Measurements from ENCODE around the gene AK1. TPM values are rescaled to one million over a fixed set of nuclear protein-coding genes. Genes with fewer than 3 reads are reported as not detected.

The AK1 gene
- polyA plus RNA-seq, 1 experiment, result 102 TPM

DNA sequence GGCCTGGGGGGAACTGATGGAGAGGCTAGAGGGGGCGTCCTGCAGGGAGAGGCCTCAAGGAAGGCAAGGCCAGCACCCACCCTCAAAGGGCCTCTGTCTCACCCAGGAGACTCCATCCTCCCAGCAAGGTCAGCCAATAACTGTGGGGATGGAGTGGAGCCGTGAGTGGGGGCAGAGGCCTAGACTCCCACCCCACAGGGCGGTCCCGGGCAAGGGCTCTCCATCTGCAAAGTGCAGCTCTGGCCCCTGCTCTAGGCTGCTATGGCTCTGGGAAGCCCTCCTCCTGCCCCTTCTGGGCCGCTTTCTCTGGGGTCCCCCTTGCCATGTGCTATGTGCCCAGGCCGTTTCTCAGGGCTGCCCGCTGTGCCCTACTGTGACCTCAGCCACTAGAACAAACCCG, 60.7 kb downstream of the AK1 start:
- ChIA-PET CTCF (interaction anchor here (1.2 to 2.0 kb wide), 4 partner anchors 11 to 83 kb away, joined by 3 to 10 read pairs (median 3); partner anchors contain the start of gene CDK9), POLR2A (no interaction called here)
- no peak for TF ChIP-seq CTCF (IDR thresholded peaks at IDR 0.05; ENCODE audit: insufficient read depth, low read depth, low read length)
- Histone ChIP-seq H3K27me3 (ENCODE audit: control insufficient read depth, insufficient read depth, low read length) (no peaks in the 10 kb centered on the region), H3K4me3 (ENCODE audit: low read depth, low read length) (no peak overlapping the region), H3K36me3 (ENCODE audit: control insufficient read depth, insufficient read depth, low read length) (peaks cover 49% of the 10 kb centered on the region)
- DNase-seq (ENCODE audit: low read depth), result no peak

Small RNA genes lying within 50 kb of the gene (small RNA-seq; reads per million reads assigned to genes)
- gene MIR4672 (ENCODE audit: insufficient read length, low read depth, low replicate concordance) (0.63 reads per million), gene RF00019 (ENCODE audit: insufficient read length, low read depth, low replicate concordance) (not detected), gene RNA5SP296 (ENCODE audit: insufficient read length, low read depth, low replicate concordance) (not detected)

Other genes starting within 250 kb of the AK1 start
- gene CFAP157, start 170.7 kb downstream of the AK1 start, polyA plus RNA-seq (2011; rRNA removed), result 0.11 TPM in 1 of 2 replicates, not detected in the other
- gene PTRH1, start 162.0 kb downstream of the AK1 start, polyA plus RNA-seq (2011; rRNA removed), result 14.6 and 21.1 TPM in 2 replicates
- gene TTC16, start 161.6 kb downstream of the AK1 start, polyA plus RNA-seq (2011; rRNA removed), result 0.02 and 0.07 TPM in 2 replicates
- 4.8 and 8.0 TPM in 2 replicates for gene TOR2A, start 142.4 kb downstream of the AK1 start, polyA plus RNA-seq (2011; rRNA removed)
- gene SH2D3C, start 99.0 kb downstream of the AK1 start, polyA plus RNA-seq (2011; rRNA removed), result 0.04 and 0.06 TPM in 2 replicates
- 34.4 and 35.6 TPM in 2 replicates for gene CDK9, start 91.6 kb downstream of the AK1 start, polyA plus RNA-seq (2011; rRNA removed)
- 27.9 and 61.9 TPM in 2 replicates for gene FPGS, start 74.8 kb downstream of the AK1 start, polyA plus RNA-seq (2011; rRNA removed)
- gene ENG, start 23.0 kb downstream of the AK1 start, polyA plus RNA-seq (2011; rRNA removed), result 23.3 and 44.6 TPM in 2 replicates
- gene ST6GALNAC6, start 21.9 kb upstream of the AK1 start, polyA plus RNA-seq (2011; rRNA removed), result 48.5 and 78.3 TPM in 2 replicates
- 21.4 and 35.5 TPM in 2 replicates for gene ST6GALNAC4, start 39.4 kb upstream of the AK1 start, polyA plus RNA-seq (2011; rRNA removed)
- 1.9 and 2.3 TPM in 2 replicates for gene PIP5KL1, start 53.1 kb upstream of the AK1 start, polyA plus RNA-seq (2011; rRNA removed)
- 35.0 and 55.3 TPM in 2 replicates for gene DPM2, start 60.2 kb upstream of the AK1 start, polyA plus RNA-seq (2011; rRNA removed)
- 7.3 and 26.6 TPM in 2 replicates for gene EEIG1, start 103.3 kb upstream of the AK1 start, polyA plus RNA-seq (2011; rRNA removed)
- gene NAIF1, start 189.6 kb upstream of the AK1 start, polyA plus RNA-seq (2011; rRNA removed), result 8.2 and 10.6 TPM in 2 replicates
- gene SLC25A25, start 190.6 kb upstream of the AK1 start, polyA plus RNA-seq (2011; rRNA removed), result 10.2 and 12.9 TPM in 2 replicates

Data from BJ (cell line).